HEK293 (cell line): Measurements from ENCODE around the gene CRNKL1.

Experiments used
- EGR2 ChIP-seq: fragments of 450-650 bp; formaldehyde crosslinking; IDR thresholded peaks from 2 replicates; pipeline ENCODE4 v1.5.1; 2016; ENCODE audit warnings: low read depth, missing biosample characterization, missing genetic modification characterization
- FEZF1 ChIP-seq: fragments of 450-650 bp; formaldehyde crosslinking; IDR thresholded peaks from 2 replicates; pipeline ENCODE4 v1.5.1; 2016; ENCODE audit warnings: missing biosample characterization, missing genetic modification characterization
- HOXC10 ChIP-seq: sonication (generic); formaldehyde crosslinking; IDR thresholded peaks from 2 replicates; pipeline ENCODE4 v1.8.1; 2023; ENCODE audit warnings: mild to moderate bottlenecking, missing genetic modification reagents
- HOXD13 ChIP-seq: sonication (generic); formaldehyde crosslinking; IDR thresholded peaks from 2 replicates; pipeline ENCODE4 v1.8.0; 2022; ENCODE audit warnings: missing genetic modification reagents, borderline replicate concordance
- IKZF3 ChIP-seq: fragments of 450-650 bp; IDR thresholded peaks from 2 replicates; pipeline ENCODE4 v1.5.0; 2018; ENCODE audit warnings: missing biosample characterization, mild to moderate bottlenecking, missing genetic modification characterization, moderate library complexity
- KLF1 ChIP-seq: fragments of 450-650 bp; formaldehyde crosslinking; IDR thresholded peaks from 2 replicates; pipeline ENCODE4 v1.5.1; 2016; ENCODE audit warnings: missing biosample characterization, missing genetic modification characterization
- KLF7 ChIP-seq: fragments of 450-650 bp; formaldehyde crosslinking; IDR thresholded peaks from 2 replicates; pipeline ENCODE4 v1.5.1; 2016; ENCODE audit warnings: missing biosample characterization, missing genetic modification characterization, borderline replicate concordance
- KLF8 ChIP-seq: fragments of 450-650 bp; formaldehyde crosslinking; IDR thresholded peaks from 2 replicates; pipeline ENCODE4 v1.5.1; 2016; ENCODE audit warnings: missing biosample characterization, missing genetic modification characterization
- KLF9 ChIP-seq: fragments of 450-650 bp; formaldehyde crosslinking; IDR thresholded peaks from 2 replicates; pipeline ENCODE4 v1.5.1; 2016; ENCODE audit warnings: missing biosample characterization, missing genetic modification characterization, low read depth
- OSR2 ChIP-seq: fragments of 450-650 bp; formaldehyde crosslinking; IDR thresholded peaks from 2 replicates; pipeline ENCODE4 v1.5.1; 2016; ENCODE audit warnings: missing biosample characterization, missing genetic modification characterization
- PRDM4 ChIP-seq: fragments of 450-650 bp; formaldehyde crosslinking; IDR thresholded peaks from 2 replicates; pipeline ENCODE4 v1.5.1; 2017; ENCODE audit warnings: missing biosample characterization, missing genetic modification characterization
- SALL2 ChIP-seq: fragments of 450-650 bp; formaldehyde crosslinking; IDR thresholded peaks from 2 replicates; pipeline ENCODE4 v1.5.0; 2017; ENCODE audit warnings: missing biosample characterization, mild to moderate bottlenecking, missing genetic modification characterization, borderline replicate concordance
- SCRT1 ChIP-seq: fragments of 450-650 bp; formaldehyde crosslinking; IDR thresholded peaks from 2 replicates; pipeline ENCODE4 v1.5.1; 2016; ENCODE audit warnings: missing biosample characterization, missing genetic modification characterization, borderline replicate concordance
- SP7 ChIP-seq: fragments of 450-650 bp; formaldehyde crosslinking; IDR thresholded peaks from 2 replicates; pipeline ENCODE4 v1.5.1; 2016; ENCODE audit warnings: missing biosample characterization, missing genetic modification characterization
- ZBTB44 ChIP-seq: fragments of 450-650 bp; IDR thresholded peaks from 2 replicates; pipeline ENCODE4 v1.5.1; 2018; ENCODE audit warnings: missing biosample characterization, mild to moderate bottlenecking, missing genetic modification characterization
- ZBTB48 ChIP-seq: fragments of 450-650 bp; formaldehyde crosslinking; IDR thresholded peaks from 2 replicates; pipeline ENCODE4 v1.5.1; 2016; ENCODE audit warnings: missing biosample characterization, missing genetic modification characterization
- ZBTB49 ChIP-seq: fragments of 450-650 bp; formaldehyde crosslinking; IDR thresholded peaks from 2 replicates; pipeline ENCODE4 v1.5.1; 2016; ENCODE audit warnings: missing biosample characterization, missing genetic modification characterization, low read depth
- ZNF114 ChIP-seq: fragments of 450-650 bp; formaldehyde crosslinking; IDR thresholded peaks from 2 replicates; pipeline ENCODE4 v1.5.0; 2017; ENCODE audit warnings: missing biosample characterization, missing genetic modification characterization
- ZNF138 ChIP-seq: fragments of 450-650 bp; formaldehyde crosslinking; IDR thresholded peaks from 2 replicates; pipeline ENCODE4 v1.5.1; 2016; ENCODE audit warnings: missing biosample characterization, missing genetic modification characterization, borderline replicate concordance
- ZNF16 ChIP-seq: fragments of 450-650 bp; formaldehyde crosslinking; IDR thresholded peaks from 2 replicates; pipeline ENCODE4 v1.5.1; 2016; ENCODE audit warnings: low read depth, missing biosample characterization, missing genetic modification characterization
- ZNF169 ChIP-seq: fragments of 450-650 bp; formaldehyde crosslinking; IDR thresholded peaks from 2 replicates; pipeline ENCODE4 v1.5.1; 2016; ENCODE audit warnings: missing biosample characterization, missing genetic modification characterization
- ZNF184 ChIP-seq: fragments of 450-650 bp; IDR thresholded peaks from 2 replicates; pipeline ENCODE4 v1.5.1; 2018; ENCODE audit warnings: missing biosample characterization, mild to moderate bottlenecking, missing genetic modification characterization
- ZNF19 ChIP-seq: fragments of 450-650 bp; formaldehyde crosslinking; IDR thresholded peaks from 2 replicates; pipeline ENCODE4; 2016; ENCODE audit warnings: missing biosample characterization, missing genetic modification characterization, low read depth
- ZNF248 ChIP-seq: fragments of 450-650 bp; formaldehyde crosslinking; IDR thresholded peaks from 2 replicates; pipeline ENCODE4 v1.5.1; 2017; ENCODE audit warnings: missing biosample characterization, missing genetic modification characterization
- ZNF398 ChIP-seq: fragments of 450-650 bp; formaldehyde crosslinking; IDR thresholded peaks from 2 replicates; pipeline ENCODE4 v1.5.1; 2017; ENCODE audit warnings: missing biosample characterization, missing genetic modification characterization
- ZNF48 ChIP-seq: fragments of 450-650 bp; formaldehyde crosslinking; IDR thresholded peaks from 2 replicates; pipeline ENCODE4 v1.5.1; 2016; ENCODE audit warnings: missing biosample characterization, missing genetic modification characterization
- ZNF596 ChIP-seq: fragments of 450-650 bp; IDR thresholded peaks from 2 replicates; pipeline ENCODE4 v1.5.0; 2018; ENCODE audit warnings: missing biosample characterization, mild to moderate bottlenecking, missing genetic modification characterization, moderate library complexity
- ZNF610 ChIP-seq: fragments of 450-650 bp; formaldehyde crosslinking; IDR thresholded peaks from 2 replicates; pipeline ENCODE4 v1.5.1; 2016; ENCODE audit warnings: missing biosample characterization, missing genetic modification characterization, borderline replicate concordance
- ZNF621 ChIP-seq: fragments of 450-650 bp; formaldehyde crosslinking; IDR thresholded peaks from 2 replicates; pipeline ENCODE4 v1.5.1; 2017; ENCODE audit warnings: missing biosample characterization, missing genetic modification characterization
- ZNF660 ChIP-seq: fragments of 450-650 bp; IDR thresholded peaks from 2 replicates; pipeline ENCODE4 v1.5.1; 2018; ENCODE audit warnings: missing biosample characterization, mild to moderate bottlenecking, missing genetic modification characterization
- ZNF670 ChIP-seq: fragments of 450-650 bp; formaldehyde crosslinking; IDR thresholded peaks from 2 replicates; pipeline ENCODE4 v1.5.1; 2016; ENCODE audit warnings: missing biosample characterization, missing genetic modification characterization, low read depth
- ZNF768 ChIP-seq: fragments of 450-650 bp; formaldehyde crosslinking; IDR thresholded peaks from 2 replicates; pipeline ENCODE4 v1.5.1; 2018; ENCODE audit warnings: missing biosample characterization, mild to moderate bottlenecking, missing genetic modification characterization

The CRNKL1 gene

GRCh38 chr20:20002101-20002998, 49.9 kb downstream of the CRNKL1 start (continued):
- TF ChIP-seq KLF1 (peak; percentile 39; the same call in 1 of the 2 replicates), KLF8 (tag by site-specific recombination) (peak; percentile 62; the same call in 1 of the 2 replicates), PRDM4 (0 out of 2 replicates have a peak, but pooled peaks have one; percentile 43), ZNF184 (tag by site-specific recombination) (no peak), ZNF114 (no peak), ZNF16 (no peak), ZBTB44 (tag by site-specific recombination) (peak; percentile 16; the same call in 1 of the 2 replicates), ZNF248 (tag by site-specific recombination) (no peak), KLF7 (tag by site-specific recombination) (peak; percentile 56; the same call in 1 of the 2 replicates), ZNF670 (no peak), ZNF660 (tag by site-specific recombination) (no peak), HOXD13 (no peak), ZBTB49 (no peak), FEZF1 (tag by site-specific recombination) (no peak), ZBTB48 (no peak), SCRT1 (tag by site-specific recombination) (no peak), OSR2 (tag by site-specific recombination) (peak; percentile 51; the same call in 1 of the 2 replicates), ZNF621 (tag by site-specific recombination) (no peak), SALL2 (tag by site-specific recombination) (no peak), ZNF596 (tag by site-specific recombination) (no peak), ZNF138 (no peak), SP7 (tag by site-specific recombination) (peak; percentile 87), ZNF398 (tag by site-specific recombination) (no peak), ZNF48 (tag by site-specific recombination) (no peak), KLF9 (tag by site-specific recombination) (no peak), HOXC10 (CRISPR knock-in tag) (no peak), ZNF169 (tag by site-specific recombination) (no peak), EGR2 (peak; percentile 75), ZNF19 (no peak), ZNF610 (no peak), IKZF3 (tag by site-specific recombination) (peak; percentile 25; the same call in 1 of the 2 replicates), ZNF768 (tag by site-specific recombination) (no peak)
